Ascending aorta (tissue), 2 donors: ENCODE data around the gene MCF2L. TPM values are rescaled to one million over a fixed set of nuclear protein-coding genes. Genes with fewer than 3 reads are reported as not detected.

ENCODE experiments used
- DNase-seq, 2 donors: peaks; one replicate each; pipeline ENCODE4 v3.0.0-alpha.2; 2019; ENCODE audit warnings: low spot score in 2 of 2
- H3K27ac ChIP-seq, 2 donors: fragments of 200-600 bp; sonication (generic); one replicate each; pipeline ENCODE4 v1.5.1; 2016 to 2017; ENCODE audit warnings: mild to moderate bottlenecking in 1 of 2
- H3K27me3 ChIP-seq: fragments of 200-600 bp; sonication (generic); one replicate; pipeline ENCODE4 v1.5.1; 2017
- H3K36me3 ChIP-seq, 2 donors: fragments of 200-600 bp; sonication (generic); one replicate each; pipeline ENCODE4 v1.5.1; 2016
- H3K4me1 ChIP-seq, 2 donors: fragments of 200-600 bp; sonication (generic); one replicate each; pipeline ENCODE4 v1.5.1; 2016 to 2017; ENCODE audit warnings: mild to moderate bottlenecking in 1 of 2
- H3K4me3 ChIP-seq, 2 donors: fragments of 200-600 bp; sonication (generic); one replicate each; pipeline ENCODE4 v1.5.1; 2016 to 2017; ENCODE audit warnings: mild to moderate bottlenecking in 1 of 2
- H3K9me3 ChIP-seq, 2 donors: fragments of 200-600 bp; sonication (generic); one replicate each; pipeline ENCODE4 v1.5.1; 2016
- intact Hi-C: fragments of 100-400 bp; cut with DNase I; formaldehyde crosslinking; loops from one replicate; pipeline ENCODE4 v1.15.1; 2023
- total RNA-seq: library from RNA; depleted of rRNA; stranded (reverse); fragments of >200 nt; gene quantifications from one replicate; pipeline ENCODE4 v1.1.0, GENCODE V29; 2016
- TF ChIP-seq, protein P1 (sequence below), 3 experiments: fragments of 200-600 bp in 2 of 3; fragments of 450-650 bp in 1 of 3; sonication (generic) in 2 of 3; IDR thresholded peaks; one replicate each; pipeline ENCODE4 v1.5.1; 2016 to 2019; ENCODE audit warnings: antibody characterized with exemption in 3 of 3, mild to moderate bottlenecking in 1 of 3, moderate library complexity in 1 of 3

Gene MCF2L
- total RNA-seq, 1 donor from 2014 or later, result 112 TPM

DNA sequence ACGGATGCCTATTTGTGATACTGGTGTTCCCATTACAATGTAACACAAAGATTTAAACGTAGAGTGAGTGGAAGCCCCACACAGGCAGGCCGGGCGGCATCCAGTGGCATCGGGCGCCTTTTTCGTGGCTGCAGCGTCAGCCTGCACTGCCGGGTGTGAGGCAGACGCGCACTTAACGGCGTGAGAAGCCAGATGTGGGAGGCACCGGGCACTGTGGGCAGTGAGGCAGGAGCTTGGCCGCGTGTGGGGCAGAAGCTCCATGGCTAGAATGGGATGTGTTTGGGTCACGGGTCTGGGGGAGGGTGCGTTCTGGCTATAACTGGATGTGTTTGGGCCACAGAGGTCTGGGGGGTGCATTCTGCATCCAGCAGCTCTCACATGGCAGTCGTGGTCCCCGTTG, 73.4 kb downstream of the MCF2L start:
- Histone ChIP-seq H3K9me3 (no peaks in the 10 kb centered on the region), H3K4me1 (peaks cover 0 to 3% of the 10 kb centered on the region in 2 donors), H3K4me3 (no peak overlapping the region), H3K27ac (no peak overlapping the region), H3K36me3 (no peaks in the 10 kb centered on the region), H3K27me3 (no peaks in the 10 kb centered on the region)
- TF ChIP-seq, protein P1, sequence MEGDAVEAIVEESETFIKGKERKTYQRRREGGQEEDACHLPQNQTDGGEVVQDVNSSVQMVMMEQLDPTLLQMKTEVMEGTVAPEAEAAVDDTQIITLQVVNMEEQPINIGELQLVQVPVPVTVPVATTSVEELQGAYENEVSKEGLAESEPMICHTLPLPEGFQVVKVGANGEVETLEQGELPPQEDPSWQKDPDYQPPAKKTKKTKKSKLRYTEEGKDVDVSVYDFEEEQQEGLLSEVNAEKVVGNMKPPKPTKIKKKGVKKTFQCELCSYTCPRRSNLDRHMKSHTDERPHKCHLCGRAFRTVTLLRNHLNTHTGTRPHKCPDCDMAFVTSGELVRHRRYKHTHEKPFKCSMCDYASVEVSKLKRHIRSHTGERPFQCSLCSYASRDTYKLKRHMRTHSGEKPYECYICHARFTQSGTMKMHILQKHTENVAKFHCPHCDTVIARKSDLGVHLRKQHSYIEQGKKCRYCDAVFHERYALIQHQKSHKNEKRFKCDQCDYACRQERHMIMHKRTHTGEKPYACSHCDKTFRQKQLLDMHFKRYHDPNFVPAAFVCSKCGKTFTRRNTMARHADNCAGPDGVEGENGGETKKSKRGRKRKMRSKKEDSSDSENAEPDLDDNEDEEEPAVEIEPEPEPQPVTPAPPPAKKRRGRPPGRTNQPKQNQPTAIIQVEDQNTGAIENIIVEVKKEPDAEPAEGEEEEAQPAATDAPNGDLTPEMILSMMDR (IDR thresholded peaks at IDR 0.05), result no peak
- DNase-seq, result no peak
- intact Hi-C loops, result no loop called here

DNA sequence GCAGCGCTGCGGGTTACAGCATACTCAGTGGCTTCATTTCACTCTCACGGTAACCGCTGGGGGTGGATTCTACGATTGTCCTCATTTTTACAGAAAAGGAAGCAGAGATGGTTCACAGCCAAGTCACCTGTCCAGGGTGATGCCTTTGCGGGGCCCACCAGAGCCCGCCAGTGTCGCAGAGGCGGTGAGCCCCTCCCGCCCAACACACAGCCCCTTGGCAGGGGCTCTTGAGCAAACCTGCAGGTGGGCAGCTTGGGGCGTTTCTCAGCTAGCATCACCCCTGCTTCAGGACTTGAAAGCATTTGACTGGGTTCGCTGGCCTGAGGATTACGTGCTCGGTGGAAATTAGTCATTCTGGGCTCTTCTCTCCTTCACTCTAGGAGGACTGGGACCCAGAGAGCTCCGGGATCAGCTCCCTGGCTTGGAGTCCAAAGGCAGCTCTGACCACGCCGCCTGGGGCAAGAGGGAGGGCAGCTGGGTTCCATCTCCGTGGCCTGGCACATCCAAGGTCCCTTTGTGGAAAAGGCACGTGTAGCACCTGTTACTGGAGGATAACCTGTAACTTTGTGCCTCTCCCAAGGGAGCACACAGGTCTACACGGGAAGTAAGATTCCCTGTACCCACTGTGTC, 74.1 kb downstream of the MCF2L start:
- Histone ChIP-seq H3K4me3 (no peak overlapping the region), H3K9me3 (no peaks in the 10 kb centered on the region), H3K27me3 (no peaks in the 10 kb centered on the region), H3K27ac (no peak overlapping the region), H3K4me1 (peaks cover 0 to 3% of the 10 kb centered on the region in 2 donors), H3K36me3 (no peaks in the 10 kb centered on the region)
- intact Hi-C loops, result no loop called here
- TF ChIP-seq, protein P1 (IDR thresholded peaks at IDR 0.05), result no peak
- no peak for DNase-seq

DNA sequence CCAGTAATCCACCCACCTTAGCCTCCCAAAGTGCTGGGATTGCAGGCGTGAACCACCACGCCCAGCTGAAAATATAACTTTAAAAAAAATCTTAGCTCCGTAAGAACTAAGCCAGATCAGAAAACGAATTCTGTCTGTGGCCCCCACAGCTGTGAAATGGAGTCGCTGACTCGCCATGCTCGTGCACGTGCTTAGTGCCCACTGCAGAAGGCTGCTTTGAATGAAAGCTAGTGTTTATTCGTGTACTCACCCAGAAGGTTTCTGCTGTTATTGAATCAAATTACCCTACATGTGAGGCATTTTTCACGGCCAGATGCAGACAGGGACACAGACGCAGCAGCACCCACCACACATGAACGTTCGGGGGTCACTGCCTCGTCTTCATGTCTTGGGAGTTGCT, 74.9 kb downstream of the MCF2L start:
- Histone ChIP-seq H3K4me3 (peak overlapping the region in 1 of 2 donors; percentile 66), H3K36me3 (no peaks in the 10 kb centered on the region), H3K4me1 (peaks cover 0 to 3% of the 10 kb centered on the region in 2 donors), H3K27ac (no peak overlapping the region), H3K9me3 (no peaks in the 10 kb centered on the region), H3K27me3 (no peaks in the 10 kb centered on the region)
- TF ChIP-seq, protein P1 (IDR thresholded peaks at IDR 0.05), result no peak
- no peak for DNase-seq
- intact Hi-C loops, result no loop called here

DNA sequence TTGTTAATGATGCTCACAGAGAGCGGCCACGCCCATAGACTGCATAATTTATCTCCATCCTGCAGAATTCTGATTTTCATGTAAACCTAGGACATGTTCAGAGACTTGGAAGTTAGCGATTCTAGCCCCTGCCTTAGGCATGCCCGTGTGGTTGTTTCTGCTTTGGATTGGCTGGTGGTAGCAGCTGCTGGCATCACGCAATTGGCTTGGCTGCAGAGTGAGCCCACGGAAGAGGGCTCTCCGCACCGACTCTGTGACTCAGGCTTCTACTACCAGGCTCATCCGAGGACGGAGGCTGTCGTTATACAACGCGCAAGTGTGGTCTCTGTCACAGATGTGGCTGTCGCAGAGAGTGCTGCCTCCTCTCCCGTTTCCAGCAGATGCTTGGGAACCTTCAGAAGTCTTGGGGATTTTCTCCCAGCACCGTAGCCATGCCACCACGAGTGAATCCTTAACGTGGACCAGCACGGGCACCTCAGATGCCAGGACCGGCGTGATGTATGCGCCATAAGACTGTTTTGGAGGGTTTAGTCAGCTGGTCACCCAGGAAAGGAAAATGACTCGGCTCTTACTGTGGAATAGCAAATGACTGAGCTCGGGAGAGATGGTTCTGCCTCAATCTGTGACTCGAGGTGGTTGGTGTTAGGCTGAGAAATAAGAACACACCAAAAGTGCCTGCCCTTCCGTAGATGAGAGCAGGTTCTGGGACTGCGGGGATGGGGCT, 75.5 kb downstream of the MCF2L start:
- intact Hi-C loops, result no loop called here
- Histone ChIP-seq H3K4me1 (peaks cover 3 to 4% of the 10 kb centered on the region in 2 donors), H3K4me3 (peak overlapping the region; percentile 23 to 66), H3K27ac (peak overlapping the region in 1 of 2 donors; percentile 76), H3K9me3 (no peaks in the 10 kb centered on the region), H3K27me3 (no peaks in the 10 kb centered on the region), H3K36me3 (no peaks in the 10 kb centered on the region)
- DNase-seq, result no peak
- TF ChIP-seq, protein P1 (IDR thresholded peaks at IDR 0.05), result no peak

DNA sequence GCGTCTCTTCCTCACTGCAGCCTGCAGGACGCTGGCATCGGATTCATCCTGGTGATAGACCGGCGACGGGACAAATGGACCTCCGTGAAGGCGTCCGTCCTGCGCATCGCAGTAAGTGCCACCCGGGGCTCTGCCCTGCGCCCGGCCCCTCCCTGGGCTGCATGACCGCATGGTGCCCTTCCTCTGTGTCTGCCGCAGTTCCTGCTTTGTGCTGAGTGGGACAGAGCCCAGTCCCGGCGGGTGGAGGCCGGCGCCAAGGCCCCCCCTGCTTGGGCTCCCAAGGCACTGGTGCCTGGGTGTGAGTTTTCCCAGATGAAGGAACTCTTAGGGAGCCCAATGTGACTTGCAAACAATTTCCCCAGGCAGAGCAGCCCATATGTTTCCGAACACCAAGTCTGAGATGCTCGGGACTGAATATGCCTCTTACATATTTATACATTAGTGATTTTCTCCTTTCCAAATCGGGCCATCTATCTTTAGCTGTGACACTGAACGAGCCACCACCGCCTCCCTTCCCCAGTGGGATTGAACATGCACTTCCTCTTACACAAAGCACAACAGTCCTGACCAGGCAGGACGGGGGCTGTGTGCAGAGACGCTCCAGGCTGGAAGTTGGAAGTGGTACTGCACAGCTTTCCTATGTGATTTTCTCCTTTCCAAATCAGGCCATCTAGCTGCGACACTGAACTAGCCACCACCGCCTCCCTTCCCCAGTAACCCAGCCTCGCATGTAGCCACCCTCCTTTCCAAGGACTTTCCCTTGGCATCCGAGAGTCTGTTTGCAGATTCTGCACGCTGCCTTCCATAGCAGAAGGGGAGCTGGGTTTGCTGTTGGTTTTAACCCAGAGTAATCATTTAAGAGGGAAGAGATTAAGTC, 76.5 kb downstream of the MCF2L start:
- H3K36me3 ChIP-seq, result no peaks in the 10 kb centered on the region
- TF ChIP-seq, protein P1 (IDR thresholded peaks at IDR 0.05), result no peak
- DNase-seq, result no peak
- H3K27ac ChIP-seq, result peak overlapping the region in 1 of 2 donors; percentile 76
- no peaks in the 10 kb centered on the region for H3K27me3 ChIP-seq
- intact Hi-C loops, result no loop called here
- H3K4me3 ChIP-seq, result peak overlapping the region; percentile 23 to 66
- peaks cover 3 to 8% of the 10 kb centered on the region in 2 donors for H3K4me1 ChIP-seq
- H3K9me3 ChIP-seq, result no peaks in the 10 kb centered on the region
